HG02938 (cell line): ENCODE measurements around the gene DAPK3.
"Not testable (repeated sequence)": the region's sequence is repeated elsewhere in the genome, so short reads cannot be mapped to it uniquely, and the experiment has no call there.

ENCODE experiments used
- ATAC-seq: cut with Tn5 transposase; IDR thresholded peaks from one replicate; pipeline ENCODE4 v1.9.1; 2021; ENCODE audit warnings: mild to moderate bottlenecking, moderate library complexity; ENCODE audit not compliant: unreplicated experiment

The DAPK3 gene

DNA sequence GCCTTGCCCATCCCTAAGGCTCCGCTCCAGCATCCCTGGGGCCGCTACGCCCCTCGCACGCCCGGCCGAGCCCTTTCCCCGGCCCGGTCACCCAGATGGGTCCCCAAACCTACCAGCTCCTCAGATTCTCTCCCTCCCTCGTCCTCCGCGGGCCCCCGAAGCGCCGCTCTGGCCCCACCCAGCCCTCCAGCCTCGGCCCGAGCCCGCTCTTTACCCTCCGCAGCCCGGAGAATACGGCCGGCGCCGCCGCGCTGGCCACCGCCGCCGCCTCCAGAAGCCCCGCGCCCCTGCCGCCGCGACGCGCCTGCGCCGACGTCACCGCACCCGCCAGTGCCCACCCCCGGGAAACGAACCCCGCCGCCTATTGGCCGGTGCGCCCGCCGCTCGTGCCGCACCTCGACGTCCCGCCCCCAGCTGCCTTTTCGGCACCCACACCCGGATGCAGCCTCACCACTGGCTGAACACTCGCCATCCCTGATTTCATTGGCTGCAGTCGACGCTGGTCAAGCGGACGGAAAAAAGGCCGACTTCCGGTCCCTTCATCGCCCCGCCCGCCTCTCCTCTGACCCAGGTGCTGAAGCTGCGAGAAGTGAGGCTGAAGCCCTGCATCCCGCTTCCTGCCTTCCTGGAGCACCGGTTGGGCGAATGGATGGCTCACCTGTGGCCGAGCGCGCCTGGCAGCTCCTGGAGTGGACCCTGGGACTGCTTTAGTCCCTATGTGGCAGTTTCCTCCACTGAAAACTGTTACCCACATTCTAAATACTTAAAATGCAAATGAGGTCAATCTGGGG is at the start of gene DAPK3:
Gene DAPK3, minus strand, starts transcription at position 292 of the 791 bp plus-strand sequence. CDS start 1,364 bp downstream, outside the sequence.
- peak; percentile 82 for ATAC-seq

DNA sequence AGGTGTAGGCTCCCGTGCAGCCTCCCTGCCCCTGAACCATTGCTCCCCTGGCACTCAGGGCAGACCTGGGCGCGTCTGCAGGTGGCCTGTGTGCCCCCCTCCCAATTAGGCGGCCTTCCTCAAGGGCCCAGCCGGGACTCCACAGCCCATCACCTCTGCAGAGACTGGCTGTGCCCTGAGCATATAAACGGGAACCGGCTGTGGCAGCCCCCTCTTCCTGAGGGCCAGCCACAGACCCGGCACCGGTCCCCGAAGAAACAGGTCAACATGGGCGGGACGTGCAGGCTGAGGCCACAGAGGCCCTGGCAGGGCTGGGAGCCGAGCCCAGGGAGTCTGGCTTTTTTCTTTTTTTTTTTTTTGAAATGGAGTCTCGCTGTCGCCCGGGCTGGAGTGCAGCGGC is 48.7 kb upstream of the DAPK3 start:
- no peak for ATAC-seq

DNA sequence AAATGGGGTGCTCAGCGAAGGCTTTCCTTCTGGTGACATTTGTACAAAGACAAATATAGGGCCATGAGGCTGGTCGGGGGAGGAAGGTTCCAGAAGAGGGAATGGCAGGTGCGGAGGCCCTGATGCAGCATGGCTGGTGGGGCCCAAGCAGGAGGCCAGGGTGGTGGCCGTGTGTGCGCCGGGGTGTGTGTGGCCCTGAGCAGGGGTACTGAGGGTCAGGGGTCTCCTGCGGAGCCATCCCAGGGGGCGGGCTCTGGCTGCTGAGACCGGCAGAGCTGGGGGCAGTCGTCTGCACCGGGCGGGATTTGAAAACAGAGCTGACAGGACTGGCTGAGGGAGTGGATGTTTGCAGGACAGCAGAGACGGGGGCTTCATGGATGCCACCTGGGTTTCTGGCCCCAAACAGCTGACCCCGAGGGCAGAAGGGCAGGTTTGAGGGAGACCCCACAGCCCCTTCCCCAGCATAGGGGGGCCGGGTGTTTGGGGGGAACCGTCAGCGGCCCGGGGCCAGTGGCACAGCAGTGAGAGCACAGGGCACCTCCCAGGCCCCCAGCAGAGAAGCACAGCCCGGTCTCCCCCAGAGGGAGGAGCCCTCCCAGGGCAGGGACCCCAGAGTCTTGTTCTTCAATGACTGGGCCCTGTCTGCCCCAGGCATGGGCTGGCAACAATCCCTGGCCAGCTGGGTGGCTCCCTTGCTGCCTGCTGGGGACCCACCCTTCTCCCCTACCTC is 48.0 kb upstream of the DAPK3 start:
- ATAC-seq = no peak

DNA sequence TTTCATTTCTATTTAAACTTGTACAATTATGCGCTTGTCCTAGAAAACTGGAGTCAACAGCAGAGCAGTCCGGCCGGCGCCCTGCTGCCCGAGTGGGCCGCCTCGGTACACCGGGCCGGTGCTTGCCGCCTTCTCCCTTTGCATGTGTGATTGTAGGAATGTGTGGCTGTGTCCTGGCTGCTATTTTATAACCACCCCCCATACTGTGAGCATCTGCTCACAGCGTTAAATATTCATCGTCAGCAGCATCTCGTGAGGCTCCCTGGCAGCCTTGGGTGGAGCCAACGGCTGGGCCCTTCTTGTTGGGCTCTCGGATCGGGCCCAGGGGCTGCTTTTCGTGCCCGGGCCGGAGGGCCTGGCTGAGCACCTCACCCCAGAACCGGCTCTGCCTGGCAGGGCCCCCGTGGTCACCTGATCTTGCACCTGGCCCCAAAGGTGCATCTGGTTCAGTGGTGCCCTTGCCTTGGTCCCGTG is 47.3 kb upstream of the DAPK3 start:
- ATAC-seq = no peak

DNA sequence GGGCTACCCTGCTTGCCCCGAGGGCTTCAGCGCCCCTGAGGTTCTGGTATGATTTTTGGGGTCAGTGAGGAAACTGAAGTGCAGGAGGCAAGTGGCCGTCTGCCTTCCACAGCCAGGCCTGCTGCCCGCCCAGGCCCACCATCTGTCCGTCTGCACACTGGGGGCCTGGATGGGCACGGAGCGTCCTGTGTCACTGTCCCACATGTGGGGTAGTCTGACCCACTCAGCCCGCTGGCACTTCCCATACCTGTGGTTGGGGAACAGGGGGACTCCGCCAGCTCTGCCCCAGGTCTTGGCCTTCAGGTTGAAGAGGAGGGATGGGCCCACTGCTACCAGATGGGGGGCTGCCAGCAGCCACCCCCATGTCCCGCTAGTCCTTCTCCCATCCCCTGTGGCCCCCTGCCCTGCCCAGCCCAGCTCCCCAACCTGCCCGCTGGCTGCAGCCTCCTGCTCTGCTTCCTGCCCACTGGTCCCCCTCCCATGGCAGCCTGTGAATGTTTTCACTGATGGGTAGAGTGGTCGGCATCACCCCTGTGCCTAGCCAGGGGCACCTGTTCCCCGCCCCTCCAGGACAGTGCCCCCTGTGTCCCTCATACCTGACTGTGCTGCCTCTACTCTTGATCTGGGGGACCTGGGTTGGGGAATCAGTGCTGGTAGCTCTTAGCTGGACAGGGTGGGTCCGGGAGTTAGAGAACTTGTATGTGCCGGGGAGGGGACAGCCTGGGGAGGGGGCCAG is 46.2 kb upstream of the DAPK3 start:
- ATAC-seq = no peak

DNA sequence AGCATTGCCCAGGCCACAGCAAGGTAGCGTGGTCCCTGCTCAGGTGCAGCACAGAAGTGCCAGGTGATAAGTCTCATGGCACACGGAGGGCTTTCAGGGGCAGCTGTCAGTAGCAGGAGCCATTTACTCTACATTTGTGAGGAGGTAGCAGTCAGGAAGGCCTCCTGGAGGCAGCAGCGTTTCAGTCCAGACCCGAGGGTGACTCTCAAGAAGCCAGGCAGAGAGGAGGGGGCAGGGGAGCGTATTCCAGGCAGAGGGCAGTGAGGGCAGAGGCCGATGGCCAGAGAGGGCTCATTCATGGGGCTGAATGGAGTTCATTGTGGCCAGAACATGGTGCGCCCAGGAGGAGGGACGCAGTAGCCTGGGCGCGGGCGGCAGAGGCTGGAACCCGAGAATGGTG is 45.6 kb upstream of the DAPK3 start:
- no peak for ATAC-seq

DNA sequence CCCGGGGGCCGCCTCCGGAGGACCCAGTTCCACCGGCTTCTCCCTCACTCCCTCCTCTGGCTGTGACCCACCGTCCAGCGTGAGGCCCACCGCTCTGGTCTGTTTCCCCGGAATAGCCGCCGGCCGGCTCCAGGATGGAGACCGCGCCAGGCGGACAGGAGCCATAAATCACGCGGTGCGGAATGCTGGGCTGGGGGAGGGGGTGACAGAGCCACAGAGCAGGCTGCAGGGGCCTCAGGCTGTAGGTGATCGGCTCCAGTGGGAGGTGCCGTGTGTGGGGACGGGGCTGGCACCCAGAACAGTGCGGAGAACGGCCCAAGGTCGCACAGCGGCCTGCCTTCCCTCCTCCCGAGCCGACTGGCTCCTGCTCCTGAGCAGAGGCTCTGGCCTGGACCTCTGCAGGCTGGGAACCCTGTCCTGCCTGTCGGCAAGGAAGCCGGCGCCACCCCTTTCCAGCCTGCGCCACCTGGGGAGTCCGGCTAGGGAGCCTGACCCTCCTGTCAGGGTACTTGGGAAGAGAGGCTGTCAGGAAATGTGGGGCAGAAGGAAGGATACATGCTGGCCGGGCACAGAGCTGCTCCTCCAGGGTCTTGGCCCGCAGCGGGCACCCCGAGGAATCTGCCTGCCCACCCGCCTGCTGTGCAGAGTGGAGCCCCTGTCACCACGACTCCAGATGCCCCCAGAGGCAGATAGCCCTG is 45.0 kb upstream of the DAPK3 start:
- ATAC-seq = no peak

DNA sequence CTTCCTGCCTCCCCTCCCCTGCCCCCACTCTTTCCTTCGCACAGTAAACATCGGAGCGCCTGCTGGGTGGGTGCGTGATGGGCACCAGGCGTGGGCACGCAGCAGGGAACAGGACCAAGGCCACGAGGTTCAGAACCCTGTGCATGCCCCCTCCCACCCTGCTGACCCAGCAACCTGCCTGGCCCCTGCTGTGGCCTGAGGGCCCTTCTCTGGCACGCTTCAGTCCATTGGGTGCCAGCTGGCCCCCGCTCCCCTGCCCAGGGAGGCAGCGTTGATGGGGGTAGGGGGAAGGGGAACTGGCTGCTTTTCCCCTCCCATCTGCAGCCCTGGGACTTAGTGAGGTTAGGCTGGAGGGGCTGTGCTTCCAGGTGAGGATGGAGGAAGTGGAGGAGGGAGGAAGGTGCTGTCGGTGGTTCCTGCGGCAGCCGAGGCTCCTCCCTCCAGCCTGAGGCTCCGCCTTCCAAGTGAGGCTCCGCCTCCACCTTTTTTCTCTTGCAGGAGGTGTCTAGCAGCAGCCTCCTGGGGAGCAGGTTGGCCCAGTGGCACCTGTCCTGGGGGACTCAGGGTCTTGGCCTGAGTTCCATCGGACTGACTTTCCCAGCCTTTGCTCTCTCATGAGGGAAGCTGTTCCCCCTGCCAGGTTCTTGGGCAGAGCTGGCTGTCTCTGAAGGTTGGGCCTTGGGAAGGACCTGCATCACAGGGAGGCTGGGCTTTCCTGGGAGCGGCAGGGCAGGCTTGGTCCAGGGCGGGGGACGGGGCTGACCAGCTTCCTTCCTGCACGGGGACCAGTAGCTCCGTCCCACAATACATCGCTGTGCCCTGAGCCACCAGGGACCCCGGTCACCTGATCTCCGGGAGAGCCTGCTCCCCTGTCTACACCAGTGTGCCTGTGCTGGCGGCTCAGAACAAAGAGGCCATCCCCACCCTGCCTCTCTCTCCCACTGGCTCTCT is 43.9 kb upstream of the DAPK3 start:
- no peak for ATAC-seq

DNA sequence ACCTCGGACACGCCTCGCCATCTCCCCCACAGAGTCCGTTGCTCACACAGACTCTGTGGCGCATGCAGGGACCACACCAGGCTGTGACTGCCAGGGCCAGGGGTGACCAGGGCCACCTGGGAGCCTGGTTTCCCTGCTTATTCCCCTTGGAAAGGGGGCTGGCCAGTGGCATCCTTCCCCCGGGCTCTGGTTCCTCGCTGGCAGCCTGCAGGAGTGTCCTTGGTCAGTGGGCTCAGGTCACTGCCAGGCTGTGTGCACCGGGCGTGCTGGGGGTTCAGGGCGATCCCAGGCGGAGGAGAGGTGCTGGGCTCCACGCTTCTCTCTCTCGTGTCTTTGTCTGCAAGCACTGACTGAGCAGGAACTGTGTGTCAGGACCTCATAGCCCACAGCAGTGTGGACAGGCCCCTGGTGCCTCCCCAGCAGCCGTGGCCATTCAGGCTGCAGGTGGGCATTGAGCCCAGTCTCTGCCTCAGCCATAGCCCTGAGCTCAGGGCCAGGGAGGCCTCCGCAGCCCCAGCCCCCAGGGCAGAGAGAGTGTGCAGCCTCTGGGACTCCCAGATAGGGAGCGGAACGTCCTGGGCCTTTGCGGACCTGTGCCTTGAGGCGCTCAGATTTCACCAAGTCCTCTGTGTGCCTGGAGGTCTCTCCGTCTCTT is 43.1 kb upstream of the DAPK3 start:
- no peak for ATAC-seq

DNA sequence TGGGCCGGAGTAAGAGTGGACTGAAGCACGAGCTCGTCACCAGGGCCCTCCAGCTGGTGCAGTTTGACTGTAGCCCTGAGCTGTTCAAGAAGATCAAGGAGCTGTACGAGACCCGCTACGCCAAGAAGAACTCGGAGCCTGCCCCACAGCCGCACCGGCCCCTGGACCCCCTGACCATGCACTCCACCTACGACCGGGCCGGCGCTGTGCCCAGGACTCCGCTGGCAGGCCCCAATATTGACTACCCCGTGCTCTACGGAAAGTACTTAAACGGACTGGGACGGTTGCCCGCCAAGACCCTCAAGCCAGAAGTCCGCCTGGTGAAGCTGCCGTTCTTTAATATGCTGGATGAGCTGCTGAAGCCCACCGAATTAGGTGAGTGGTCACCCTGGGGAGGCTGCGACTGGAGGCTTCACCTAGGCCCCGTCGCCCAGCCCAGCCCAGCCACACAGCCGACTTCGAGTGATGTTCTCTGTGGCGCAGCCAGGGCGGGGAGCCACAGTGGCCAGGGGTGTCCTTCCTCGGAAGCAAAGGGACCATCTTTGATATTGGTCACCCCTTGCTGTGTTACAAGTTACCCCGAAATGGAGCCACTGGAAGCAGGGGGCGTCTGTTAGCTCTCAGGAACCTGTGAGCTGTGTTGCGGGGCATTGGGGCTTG is 42.2 kb upstream of the DAPK3 start:
- no peak for ATAC-seq

DNA sequence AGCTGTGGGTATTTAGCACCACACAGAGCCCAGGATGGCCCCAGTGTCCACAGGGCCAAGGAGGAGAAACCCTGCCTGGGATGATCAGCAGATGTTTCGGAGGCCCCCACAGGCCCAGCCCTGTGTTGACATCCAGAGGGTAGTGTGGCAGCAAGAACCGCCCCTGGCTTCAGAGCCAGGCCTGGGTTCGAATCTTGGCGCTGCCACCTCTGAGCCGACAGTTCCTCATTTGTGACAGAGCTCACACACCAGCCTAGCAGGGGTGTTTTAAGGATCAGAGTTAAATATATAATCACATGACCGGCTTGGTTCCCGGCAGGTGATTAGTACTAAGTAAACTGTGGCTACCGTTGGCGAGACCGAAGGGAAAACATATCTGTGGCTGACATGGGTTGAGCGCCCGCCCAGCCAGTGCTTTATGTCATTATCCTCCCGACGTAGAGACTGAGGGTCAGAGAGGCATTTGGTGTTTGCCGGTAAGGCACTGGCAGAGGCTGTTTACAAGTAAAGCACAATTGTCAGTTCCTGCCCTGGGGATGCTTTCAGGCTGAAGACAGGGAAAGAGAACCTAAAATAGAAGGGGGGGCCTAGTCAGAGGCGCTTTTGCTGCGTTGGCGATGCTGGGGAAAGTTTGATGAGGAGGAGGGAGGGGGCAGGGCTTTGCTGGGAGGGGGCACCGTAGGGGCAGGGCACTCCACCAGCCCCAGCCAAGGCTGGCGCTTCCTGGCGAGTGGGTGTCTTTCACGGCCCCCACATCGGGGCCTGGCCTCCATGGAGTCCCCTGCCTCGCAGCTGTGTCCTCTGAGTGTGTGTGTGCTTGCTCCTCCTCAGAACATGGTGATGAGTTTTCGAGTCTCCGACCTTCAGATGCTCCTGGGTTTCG is 41.4 kb upstream of the DAPK3 start:
- ATAC-seq = no peak

DNA sequence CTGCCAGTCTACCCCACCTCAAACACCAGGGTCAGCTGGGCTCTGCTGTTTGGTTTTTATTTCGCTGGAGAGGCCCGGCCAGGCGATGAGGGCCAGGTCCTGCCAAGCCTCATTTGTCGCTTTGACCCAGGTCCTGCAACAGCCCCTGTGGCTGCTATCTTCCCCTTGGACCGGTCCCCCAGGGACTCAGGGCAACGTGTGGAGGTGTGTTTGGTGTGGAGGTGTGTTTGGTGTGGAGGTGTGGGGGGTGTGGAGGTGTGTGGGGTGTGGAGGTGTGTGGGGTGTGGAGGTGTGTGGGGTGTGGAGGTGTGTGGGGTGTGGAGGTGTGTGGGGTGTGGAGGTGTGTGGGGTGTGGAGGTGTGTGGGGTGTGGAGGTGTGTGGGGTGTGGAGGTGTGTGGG is 40.5 kb upstream of the DAPK3 start:
- not testable (repeated sequence) for ATAC-seq

DNA sequence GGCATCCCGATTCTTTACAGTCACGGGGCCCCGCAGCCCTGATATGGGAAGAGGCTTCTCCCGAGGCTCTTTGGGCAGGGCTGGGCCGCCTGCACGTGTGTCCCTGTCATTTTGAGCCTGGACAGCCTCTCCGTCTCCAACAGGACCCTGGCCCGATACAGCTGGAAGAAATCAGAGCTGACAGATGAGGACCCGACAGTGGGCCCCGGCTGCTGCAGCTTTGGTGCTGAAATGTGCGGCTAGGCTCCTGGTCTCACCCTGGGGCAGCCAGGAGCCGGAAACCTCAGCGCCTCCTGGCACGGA is 39.9 kb upstream of the DAPK3 start:
- ATAC-seq = no peak

DNA sequence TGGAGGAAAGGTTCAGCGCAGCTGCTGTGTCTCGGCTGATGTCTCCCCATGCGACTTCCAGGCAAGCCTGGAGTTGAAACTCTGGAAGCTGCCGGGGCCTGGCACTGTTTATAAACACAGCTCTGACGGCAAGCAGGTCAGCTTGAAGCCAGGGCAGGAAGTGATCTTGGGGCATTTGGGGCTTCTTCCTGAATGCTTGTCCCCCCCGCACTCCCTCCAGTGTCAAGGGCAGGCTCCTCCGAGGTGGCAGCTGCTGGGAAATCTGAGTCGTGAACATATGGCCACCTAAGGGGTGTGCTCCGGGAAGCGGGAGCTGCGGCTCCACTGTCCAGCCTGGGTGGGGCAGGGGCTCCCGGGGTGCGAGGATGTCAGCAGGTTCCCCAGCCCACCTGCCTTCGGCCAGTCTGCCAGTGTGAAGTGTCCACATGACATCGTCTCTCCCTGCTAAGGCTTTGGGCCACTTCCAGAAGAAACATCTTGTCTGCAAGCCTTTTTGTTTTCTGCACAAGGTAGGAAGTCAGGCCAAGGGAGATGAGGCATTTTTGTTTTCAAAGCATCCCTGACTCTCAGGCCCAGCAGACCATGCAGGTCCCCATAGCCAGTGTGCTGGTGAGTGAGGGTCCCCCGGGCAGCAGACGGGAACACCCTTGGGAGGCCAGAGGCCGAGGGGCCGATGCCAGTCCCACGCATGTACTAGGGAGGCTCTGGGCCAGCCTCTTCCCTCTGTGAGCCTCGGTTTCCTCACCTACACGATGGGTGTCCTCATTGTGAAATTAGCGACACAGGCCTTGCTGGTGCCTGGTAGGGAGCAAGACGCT is 39.3 kb upstream of the DAPK3 start:
- ATAC-seq = no peak

DNA sequence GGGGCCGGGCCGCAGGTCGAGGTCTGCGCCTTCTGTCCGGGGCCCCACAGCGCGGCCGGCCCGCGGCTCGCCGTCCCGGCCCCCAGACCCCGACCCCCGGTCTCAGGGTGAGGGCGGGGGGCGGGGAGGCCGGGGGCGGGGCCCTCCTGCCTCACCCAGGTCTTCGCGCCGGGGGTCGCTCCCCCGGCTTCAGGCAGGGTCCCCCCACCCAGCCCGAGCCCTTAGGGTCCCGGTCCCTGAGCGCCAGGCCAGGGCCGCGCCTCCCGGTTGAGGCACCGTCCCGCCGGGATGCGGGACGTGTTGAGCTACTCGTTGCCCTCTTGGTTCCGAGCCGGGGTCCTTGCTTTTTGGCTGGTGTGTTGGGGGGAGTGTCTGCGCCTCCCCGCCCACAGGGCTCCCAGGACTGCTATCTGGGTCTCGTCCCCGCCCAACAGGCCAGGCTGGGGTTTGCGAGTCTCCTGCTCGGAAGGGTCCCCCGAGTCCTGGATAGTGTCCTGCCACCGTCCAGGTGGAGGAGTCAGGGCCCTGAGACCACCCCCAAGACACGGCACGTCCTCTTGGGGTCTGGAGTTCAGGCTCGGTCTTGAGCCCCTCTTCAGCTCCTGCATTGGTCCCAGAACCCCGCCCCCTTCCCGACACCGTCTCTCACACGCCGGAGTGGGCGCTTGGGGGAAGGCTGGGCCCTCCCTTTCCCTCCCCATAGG is 37.1 kb upstream of the DAPK3 start:
- ATAC-seq = no peak

DNA sequence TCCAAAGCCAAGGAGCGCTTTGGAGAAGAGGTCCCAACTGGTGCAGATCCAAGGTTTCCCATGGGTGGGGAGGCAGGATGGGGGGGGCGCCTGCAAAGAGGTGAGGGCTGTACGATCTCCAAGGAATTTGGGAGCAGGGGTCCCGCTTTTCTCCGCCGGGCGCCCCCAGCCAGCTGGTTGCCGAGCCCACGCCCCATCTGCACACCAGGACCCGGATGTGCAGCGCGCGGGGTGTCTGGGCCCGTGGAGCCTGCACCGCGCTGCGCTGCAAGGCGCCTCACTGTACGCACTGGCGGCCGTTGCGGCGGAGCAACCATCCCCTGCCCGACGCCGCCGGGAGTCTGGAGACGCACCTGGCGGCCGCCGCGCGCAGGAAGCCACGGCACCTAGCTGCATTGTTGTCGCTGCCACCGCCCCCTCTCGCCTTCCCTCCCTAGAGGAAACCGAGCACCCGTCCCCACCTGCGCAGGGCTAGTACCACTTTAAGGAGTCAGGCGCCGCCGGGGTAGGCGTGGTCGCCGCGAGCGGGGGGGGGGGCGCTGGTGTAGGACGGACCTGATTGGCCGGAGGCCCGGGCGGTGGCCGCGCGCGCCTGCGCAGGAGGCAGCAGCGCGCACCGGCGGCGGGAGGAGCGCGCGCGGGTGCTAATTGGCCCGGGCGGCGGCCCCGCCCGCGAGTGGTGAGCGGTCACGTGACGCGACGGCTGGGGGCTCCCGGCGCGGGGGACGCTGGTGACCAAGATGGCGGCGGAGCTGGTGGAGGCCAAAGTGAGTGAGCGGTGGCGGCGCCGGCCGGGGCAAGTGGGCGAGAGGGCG is 36.3 kb upstream of the DAPK3 start, which contains the start of gene PIAS4:
Gene PIAS4, plus strand, starts transcription at position 716 of the 815 bp plus-strand sequence. Its CDS starts 25 bp downstream, at position 741.
- ATAC-seq = peak; percentile 70
